ENCODE data around the gene ZBTB18.

- no peak for TF ChIP-seq CTCF (IDR thresholded peaks at IDR 0.05)
- no peak for TF ChIP-seq POLR2AphosphoS5 (IDR thresholded peaks at IDR 0.05; ENCODE audit: insufficient read depth in 1 of 2, low read depth in 1 of 2)
Observed at GRCh38 chr1:244074559-244075171, 23.6 kb downstream of the ZBTB18 start.
